Stimulated activated naive CD8-positive, alpha-beta T cell treated with anti-CD3 and anti-CD28 coated beads, Interleukin-15, amount 100 ng/mL, for 72 hours (primary cell): ENCODE results near the gene SFXN4.
"Not testable (repeated sequence)": the region's sequence is repeated elsewhere in the genome, so short reads cannot be mapped to it uniquely, and the experiment has no call there.

Experiments used
- ATAC-seq: fragments of 150-1000 bp; cut with Tn5 transposase; 2 replicates; pipeline ENCODE4 v1.10.0; 2021; ENCODE audit warnings: mild to moderate bottlenecking, moderate library complexity
- DNase-seq, 2 donors: peaks; one replicate each; pipeline ENCODE4 v3.0.0; 2021 to 2022
- H3K27ac Mint-ChIP-seq, 2 donors: one replicate each; pipeline ENCODE4 v1.8.0; 2022; ENCODE audit warnings: mild to moderate bottlenecking in 2 of 2, mixed read lengths in 2 of 2, moderate library complexity in 2 of 2
- H3K27me3 Mint-ChIP-seq: one replicate; pipeline ENCODE4 v1.8.0; 2022; ENCODE audit warnings: mixed read lengths
- H3K4me1 Mint-ChIP-seq: one replicate; pipeline ENCODE4 v1.8.0; 2022; ENCODE audit warnings: mild to moderate bottlenecking, mixed read lengths
- H3K4me3 Mint-ChIP-seq, 2 donors: one replicate each; pipeline ENCODE4 v1.8.0; 2022; ENCODE audit warnings: mild to moderate bottlenecking in 2 of 2, mixed read lengths in 2 of 2, moderate library complexity in 1 of 2
- H3K9me3 Mint-ChIP-seq, 2 donors: one replicate each; pipeline ENCODE4 v1.8.0; 2022; ENCODE audit warnings: mixed read lengths in 2 of 2

The SFXN4 gene

DNA sequence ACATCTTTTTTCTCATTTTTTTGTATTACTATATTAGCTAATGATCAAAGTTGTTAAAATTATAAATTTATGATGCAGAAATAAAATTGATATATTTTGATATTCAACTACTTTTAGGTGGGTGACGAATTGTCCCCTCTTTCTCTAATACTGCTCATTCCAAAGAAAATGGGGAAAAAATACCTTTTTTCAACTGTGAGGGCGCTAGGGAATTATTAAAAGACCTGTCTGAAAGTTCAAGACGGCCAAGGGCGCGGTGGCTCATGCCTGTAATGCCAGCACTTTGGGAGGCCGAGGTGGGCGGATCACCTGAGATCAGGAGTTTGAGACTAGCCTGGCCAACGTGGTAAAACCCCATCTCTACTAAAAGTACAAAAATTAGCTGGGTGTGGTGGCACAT is 27.6 kb downstream of the SFXN4 start:
- not testable (repeated sequence) for ATAC-seq, H3K27ac Mint-ChIP-seq

GRCh38 chr10:119136084-119136483 is 29.4 kb downstream of the SFXN4 start:
- H3K27me3 Mint-ChIP-seq = no peaks in the 10 kb centered on the region
- no peak overlapping the region for H3K27ac Mint-ChIP-seq
- H3K4me3 Mint-ChIP-seq = no peak overlapping the region
- DNase-seq (no peak), ATAC-seq (no peak)
- H3K9me3 Mint-ChIP-seq = no peaks in the 10 kb centered on the region
- peaks cover 47% of the 10 kb centered on the region for H3K4me1 Mint-ChIP-seq

More for the DNA sequence above, 27.6 kb downstream of the SFXN4 start:
- H3K27me3 Mint-ChIP-seq, H3K4me3 Mint-ChIP-seq, H3K9me3 Mint-ChIP-seq, DNase-seq: not testable (repeated sequence)
- peaks cover 29% of the 10 kb centered on the region for H3K4me1 Mint-ChIP-seq

DNA sequence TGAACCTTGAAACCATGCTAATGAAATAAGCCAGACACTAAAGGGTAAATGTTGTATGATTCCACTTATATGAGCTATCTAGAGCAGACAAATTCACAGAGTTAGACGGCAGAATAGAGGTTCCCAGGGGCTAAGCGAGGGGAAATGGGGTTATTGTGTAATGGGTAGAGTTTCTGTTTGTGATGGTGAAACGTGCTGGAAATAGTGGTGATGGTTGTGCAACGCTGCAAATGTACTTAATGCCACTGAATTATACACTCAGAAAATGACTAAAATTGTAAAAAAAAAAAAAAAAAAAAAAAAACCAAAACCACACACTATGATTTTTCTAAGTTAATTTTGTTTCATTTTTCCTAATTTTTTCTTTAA is 30.0 kb downstream of the SFXN4 start:
- peak in 1 of 2 donors; percentile 44 for DNase-seq
- Mint-ChIP-seq H3K27ac (peak overlapping the region in 1 of 2 donors; percentile 18), H3K9me3 (no peaks in the 10 kb centered on the region), H3K27me3 (no peaks in the 10 kb centered on the region), H3K4me1 (peaks cover 53% of the 10 kb centered on the region), H3K4me3 (no peak overlapping the region)
- ATAC-seq = no peak

- ATAC-seq = no peak
Observed at GRCh38 chr10:119133949-119134348, 31.6 kb downstream of the SFXN4 start.

GRCh38 chr10:119132521-119133345 is 32.8 kb downstream of the SFXN4 start:
- Mint-ChIP-seq H3K9me3 (no peaks in the 10 kb centered on the region), H3K4me3 (peak overlapping the region; percentile 79 to 87), H3K27ac (peak overlapping the region; percentile 98), H3K4me1 (peaks cover 43% of the 10 kb centered on the region), H3K27me3 (no peaks in the 10 kb centered on the region)
- ATAC-seq = no peak
- no peak for DNase-seq

More at GRCh38 chr10:119133949-119134348, 31.6 kb downstream of the SFXN4 start:
- Mint-ChIP-seq H3K27ac (peak overlapping the region; percentile 54 to 87), H3K27me3 (no peaks in the 10 kb centered on the region), H3K4me1 (peaks cover 52% of the 10 kb centered on the region), H3K9me3 (no peaks in the 10 kb centered on the region), H3K4me3 (peak overlapping the region; percentile 7 to 43)
- DNase-seq = peak in 1 of 2 donors; percentile 44

GRCh38 chr10:119131512-119132240 is 33.8 kb downstream of the SFXN4 start:
- Mint-ChIP-seq H3K27me3 (no peaks in the 10 kb centered on the region), H3K4me3 (peak overlapping the region; percentile 79 to 87), H3K9me3 (no peaks in the 10 kb centered on the region), H3K4me1 (peaks cover 43% of the 10 kb centered on the region), H3K27ac (peak overlapping the region; percentile 98)
- ATAC-seq (peak; percentile 89), DNase-seq (peak; percentile 40 to 69)

DNA sequence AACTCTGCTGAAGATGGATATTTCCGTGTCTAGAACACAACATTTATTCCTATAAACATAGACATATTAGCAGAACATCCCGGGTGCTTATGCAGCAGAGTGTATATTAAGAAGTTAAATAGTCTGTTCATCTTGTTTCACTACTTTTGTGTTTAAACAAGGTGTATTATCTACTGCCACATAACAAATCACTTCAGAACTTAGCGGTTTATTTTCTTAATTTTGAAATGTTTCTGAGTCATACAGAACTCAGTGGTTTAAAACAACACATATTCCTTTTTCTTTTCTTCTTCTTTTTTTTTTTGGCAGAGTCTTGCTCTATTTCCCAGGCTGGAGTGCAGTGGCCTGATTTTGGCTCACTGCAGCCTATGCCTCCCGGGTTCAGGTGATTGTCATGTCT is 35.8 kb downstream of the SFXN4 start:
- Mint-ChIP-seq H3K4me3 (no peak overlapping the region), H3K27ac (peak overlapping the region in 1 of 2 donors; percentile 92)

GRCh38 chr10:119125942-119126341 is 39.6 kb downstream of the SFXN4 start:
- no peaks in the 10 kb centered on the region for H3K27me3 Mint-ChIP-seq
- no peak for ATAC-seq
- no peak overlapping the region for H3K27ac Mint-ChIP-seq
- no peak overlapping the region for H3K4me3 Mint-ChIP-seq
- H3K9me3 Mint-ChIP-seq = no peaks in the 10 kb centered on the region
- H3K4me1 Mint-ChIP-seq = peaks cover 11% of the 10 kb centered on the region
- no peak for DNase-seq

More for the DNA sequence above, 35.8 kb downstream of the SFXN4 start:
- Mint-ChIP-seq H3K4me1 (peaks cover 43% of the 10 kb centered on the region), H3K27me3 (no peaks in the 10 kb centered on the region), H3K9me3 (no peaks in the 10 kb centered on the region)
- no peak for ATAC-seq
- no peak for DNase-seq

- H3K9me3 Mint-ChIP-seq = no peaks in the 10 kb centered on the region
- H3K4me3 Mint-ChIP-seq = no peak overlapping the region
- ATAC-seq (no peak), DNase-seq (no peak)
- H3K4me1 Mint-ChIP-seq = no peaks in the 10 kb centered on the region
- H3K27ac Mint-ChIP-seq = no peak overlapping the region
- H3K27me3 Mint-ChIP-seq = no peaks in the 10 kb centered on the region
Observed at GRCh38 chr10:119120875-119121274, 44.6 kb downstream of the SFXN4 start.

DNA sequence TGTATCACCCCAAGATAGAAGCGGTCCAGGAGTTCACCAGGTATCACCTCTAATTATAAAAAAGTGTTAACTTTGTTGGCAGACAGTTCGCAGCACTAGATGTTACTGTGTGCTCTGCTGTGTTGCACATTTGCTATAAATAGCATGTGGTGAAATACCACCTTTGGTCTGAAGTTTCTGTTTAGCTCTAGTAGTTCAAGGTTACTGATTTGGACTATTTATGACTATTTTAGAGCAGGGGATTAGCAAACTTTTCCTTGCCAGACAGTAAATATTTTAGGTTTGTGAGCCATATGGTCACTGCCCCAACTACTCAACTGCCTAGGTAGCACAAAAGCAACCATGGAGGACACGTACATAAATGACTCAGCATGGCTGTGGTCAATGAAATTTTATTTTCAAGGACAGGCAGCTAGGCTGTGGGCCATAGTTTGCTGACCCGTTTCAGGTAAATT is 45.1 kb downstream of the SFXN4 start:
- no peak overlapping the region for H3K4me3 Mint-ChIP-seq
- ATAC-seq (peak; percentile 69), DNase-seq (no peak)
- no peaks in the 10 kb centered on the region for H3K4me1 Mint-ChIP-seq
- H3K9me3 Mint-ChIP-seq = no peaks in the 10 kb centered on the region
- H3K27me3 Mint-ChIP-seq = no peaks in the 10 kb centered on the region
- no peak overlapping the region for H3K27ac Mint-ChIP-seq

DNA sequence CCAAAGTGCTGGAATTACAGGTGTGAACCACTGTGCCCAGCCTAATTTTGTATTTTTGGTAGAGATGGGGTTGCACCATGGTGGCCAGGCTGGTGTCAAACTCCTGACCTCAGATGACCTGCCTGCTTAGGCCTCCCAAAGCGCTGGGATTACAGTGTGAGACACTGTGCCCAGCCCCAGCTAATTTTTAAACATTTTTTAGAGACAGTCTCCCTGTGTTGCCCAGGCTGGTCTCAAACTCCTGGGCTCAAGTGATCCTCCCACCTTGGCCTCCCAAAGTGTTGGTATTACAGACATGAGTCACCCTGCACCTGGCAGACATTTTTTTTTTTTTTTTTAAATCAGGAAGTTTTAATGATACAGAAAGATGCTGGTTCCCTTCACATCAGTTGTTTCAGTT is 46.1 kb downstream of the SFXN4 start:
- Mint-ChIP-seq H3K27ac (no peak overlapping the region), H3K4me3 (no peak overlapping the region), H3K4me1 (peaks cover 7% of the 10 kb centered on the region), H3K27me3 (no peaks in the 10 kb centered on the region), H3K9me3 (no peaks in the 10 kb centered on the region)
- no peak for DNase-seq
- no peak for ATAC-seq

DNA sequence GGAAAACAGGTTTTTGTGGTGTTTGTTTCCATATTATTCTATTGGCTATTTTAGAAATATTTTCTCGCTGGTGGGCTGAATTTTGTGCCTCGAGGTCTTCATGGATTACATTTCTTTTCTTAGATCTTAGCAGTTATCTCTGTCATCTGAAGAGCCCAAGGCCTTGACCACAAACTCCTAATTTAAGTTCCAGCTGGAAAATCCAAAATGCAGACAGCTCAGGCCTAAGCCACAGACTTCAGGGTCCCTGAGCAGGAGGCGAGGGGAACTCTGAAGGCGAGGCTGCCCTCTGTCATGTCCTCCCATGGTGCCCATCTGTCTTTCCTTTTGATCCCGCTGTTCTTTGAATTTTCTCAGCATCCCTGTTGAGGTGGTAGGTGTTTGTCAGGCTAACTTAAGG is 47.3 kb downstream of the SFXN4 start:
- H3K4me3 Mint-ChIP-seq = no peak overlapping the region
- H3K27me3 Mint-ChIP-seq = no peaks in the 10 kb centered on the region
- ATAC-seq (no peak), DNase-seq (no peak)
- H3K4me1 Mint-ChIP-seq = peaks cover 16% of the 10 kb centered on the region
- H3K27ac Mint-ChIP-seq = no peak overlapping the region
- H3K9me3 Mint-ChIP-seq = no peaks in the 10 kb centered on the region

- no peak overlapping the region for H3K27ac Mint-ChIP-seq
- DNase-seq = no peak
Observed at GRCh38 chr10:119116326-119116951, 49.1 kb downstream of the SFXN4 start.

DNA sequence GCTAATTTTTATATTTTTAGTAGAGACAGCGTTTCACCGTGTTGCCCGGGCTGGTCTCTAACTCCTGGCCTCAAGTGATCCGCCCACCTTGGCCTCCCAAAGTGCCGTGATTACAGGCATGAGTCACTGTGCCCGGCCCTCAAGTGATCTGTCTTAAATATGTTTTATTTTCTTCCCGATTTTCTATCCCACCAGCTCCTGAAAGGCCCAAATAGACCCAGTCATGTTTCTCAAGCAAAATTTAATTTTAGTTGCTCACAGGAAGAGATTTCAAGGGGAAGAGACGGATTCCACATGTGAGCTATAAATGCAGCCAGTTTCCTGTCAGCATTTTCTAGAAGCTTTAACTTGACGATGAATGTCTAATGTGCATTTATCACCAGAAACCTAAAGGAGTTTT is 49.6 kb downstream of the SFXN4 start:
- Mint-ChIP-seq H3K9me3 (no peaks in the 10 kb centered on the region), H3K27ac (no peak overlapping the region), H3K4me1 (peaks cover 16% of the 10 kb centered on the region), H3K27me3 (no peaks in the 10 kb centered on the region), H3K4me3 (no peak overlapping the region)
- ATAC-seq (no peak), DNase-seq (no peak)

More at GRCh38 chr10:119116326-119116951, 49.1 kb downstream of the SFXN4 start:
- ATAC-seq = no peak
- no peaks in the 10 kb centered on the region for H3K9me3 Mint-ChIP-seq
- H3K4me3 Mint-ChIP-seq = no peak overlapping the region
- peaks cover 16% of the 10 kb centered on the region for H3K4me1 Mint-ChIP-seq
- H3K27me3 Mint-ChIP-seq = no peaks in the 10 kb centered on the region

DNA sequence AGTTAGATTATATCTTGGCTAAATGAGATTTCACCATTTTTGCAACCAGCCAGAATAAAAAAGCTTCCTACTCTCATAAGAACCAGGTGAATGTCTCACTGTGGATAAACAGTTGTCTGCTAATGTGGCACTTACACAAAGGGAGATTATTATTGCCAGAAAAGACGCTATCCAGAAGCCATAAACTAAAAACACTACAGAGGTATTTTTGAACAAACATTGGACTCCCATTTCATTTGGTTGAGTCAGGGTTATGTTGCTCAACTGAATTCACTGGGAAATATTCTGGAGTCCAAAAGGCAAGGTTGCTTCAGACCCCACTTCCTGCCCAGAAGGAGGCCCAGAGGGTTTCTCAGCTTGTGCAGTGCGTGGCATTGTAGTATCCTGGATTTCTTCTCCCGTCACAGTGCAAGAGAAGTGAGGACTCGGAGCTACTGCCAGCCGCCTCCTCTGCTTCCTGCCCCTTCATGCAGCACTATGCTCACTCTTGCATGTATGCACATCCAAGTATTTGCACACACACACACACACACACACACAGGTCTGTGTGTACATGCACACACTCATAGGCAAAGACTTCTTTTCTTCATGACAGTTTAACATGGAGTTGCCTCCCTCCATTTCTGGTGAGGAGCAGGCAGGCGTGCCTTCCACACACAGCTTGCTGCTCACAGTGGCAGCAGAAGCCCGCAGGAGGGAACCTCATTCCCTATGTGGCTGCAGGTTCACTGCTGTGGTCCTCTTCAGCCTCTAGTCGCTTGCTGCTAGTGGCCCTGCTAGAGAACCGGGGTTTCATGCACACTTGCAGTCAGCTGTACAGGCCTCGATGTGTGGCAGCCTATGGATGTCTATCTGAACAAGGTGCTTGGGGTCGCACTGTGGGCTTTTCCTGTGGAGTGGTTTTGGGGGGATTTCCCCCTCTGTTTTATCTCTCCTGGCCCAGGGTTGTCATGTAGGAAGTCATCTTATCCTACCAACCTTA is 51.5 kb downstream of the SFXN4 start:
- Mint-ChIP-seq H3K27ac (no peak overlapping the region), H3K4me3 (no peak overlapping the region), H3K4me1 (peaks cover 16% of the 10 kb centered on the region), H3K9me3 (no peaks in the 10 kb centered on the region), H3K27me3 (no peaks in the 10 kb centered on the region)
- peak; percentile 26 for ATAC-seq
- DNase-seq = no peak
